Measurements from ENCODE around the gene PCDH9.
A peak's percentile ranks its signal among the peaks of the same experiment; 100 is the strongest.

The PCDH9 gene

DNA sequence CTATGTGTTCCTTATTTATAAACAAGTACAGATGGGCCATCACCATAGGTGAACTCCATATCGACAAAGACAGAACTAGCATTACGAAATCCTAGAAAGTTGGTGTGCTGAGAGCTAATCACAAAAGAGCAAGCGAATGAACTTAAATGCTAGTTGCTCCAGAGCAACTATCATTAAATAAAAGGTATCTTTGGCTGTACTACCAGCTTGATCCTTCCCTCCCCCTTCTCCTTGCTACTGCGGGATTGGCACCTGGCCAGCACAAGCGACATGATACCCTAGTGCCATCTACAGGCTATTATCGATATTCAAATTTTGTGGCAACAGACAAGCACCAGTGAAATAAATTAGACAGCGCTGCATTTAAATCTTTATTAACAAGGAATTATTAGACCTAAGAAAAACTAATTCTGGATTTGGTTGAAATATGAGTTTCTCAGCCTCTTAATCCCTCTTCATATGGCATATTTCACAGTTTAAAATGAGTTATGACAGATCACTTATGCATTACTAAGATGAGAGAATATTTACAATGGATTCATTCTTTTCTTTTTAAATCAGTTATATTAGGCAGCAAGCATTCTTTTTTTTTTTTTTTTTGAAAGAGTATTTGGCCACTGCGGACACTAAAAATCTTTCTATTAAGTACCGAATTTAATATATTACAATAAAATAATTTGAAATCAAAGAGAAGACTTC is 5.8 kb downstream of the PCDH9 start:
- DNase-seq (ENCODE audit: low read depth, low spot score), result peak; percentile 65

DNA sequence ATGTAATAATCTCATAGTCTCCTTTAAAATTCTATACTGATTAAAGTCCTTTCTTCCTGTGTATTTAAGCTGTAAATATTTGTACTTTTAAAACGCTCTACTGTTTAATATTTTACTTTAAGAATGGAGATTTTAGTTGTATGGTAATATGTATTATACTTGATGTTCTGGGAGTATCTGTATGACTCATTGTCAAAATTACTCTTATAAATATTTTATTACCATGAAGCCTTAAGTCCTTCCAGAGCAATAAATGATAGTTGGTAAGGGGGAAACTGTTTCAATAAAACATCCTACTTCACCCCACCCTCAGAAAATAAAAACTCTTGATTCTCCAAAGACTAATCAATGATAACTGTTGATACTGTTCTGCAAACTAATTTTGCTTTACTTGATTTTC is 6.4 kb downstream of the PCDH9 start:
- no peak for DNase-seq (ENCODE audit: low read depth, low spot score)

DNA sequence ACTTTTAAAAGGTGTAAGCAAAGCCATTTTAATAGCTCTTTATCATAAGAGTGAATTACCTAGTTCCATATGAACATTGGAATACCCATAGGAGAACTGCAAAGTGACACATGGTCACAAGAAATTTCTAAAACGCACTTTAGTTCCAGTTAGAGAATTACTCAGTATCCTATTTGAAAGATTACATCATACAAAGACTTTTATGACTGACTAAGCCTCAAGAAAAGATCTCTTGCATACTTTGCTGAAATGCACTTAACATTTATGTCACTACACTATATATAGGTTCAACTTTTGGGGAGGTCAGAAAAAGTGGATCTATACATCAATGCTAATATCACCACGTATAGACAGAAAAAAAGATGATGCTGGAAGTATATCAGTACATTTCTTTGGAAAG is 7.1 kb downstream of the PCDH9 start:
- no peak for DNase-seq (ENCODE audit: low read depth, low spot score)

DNA sequence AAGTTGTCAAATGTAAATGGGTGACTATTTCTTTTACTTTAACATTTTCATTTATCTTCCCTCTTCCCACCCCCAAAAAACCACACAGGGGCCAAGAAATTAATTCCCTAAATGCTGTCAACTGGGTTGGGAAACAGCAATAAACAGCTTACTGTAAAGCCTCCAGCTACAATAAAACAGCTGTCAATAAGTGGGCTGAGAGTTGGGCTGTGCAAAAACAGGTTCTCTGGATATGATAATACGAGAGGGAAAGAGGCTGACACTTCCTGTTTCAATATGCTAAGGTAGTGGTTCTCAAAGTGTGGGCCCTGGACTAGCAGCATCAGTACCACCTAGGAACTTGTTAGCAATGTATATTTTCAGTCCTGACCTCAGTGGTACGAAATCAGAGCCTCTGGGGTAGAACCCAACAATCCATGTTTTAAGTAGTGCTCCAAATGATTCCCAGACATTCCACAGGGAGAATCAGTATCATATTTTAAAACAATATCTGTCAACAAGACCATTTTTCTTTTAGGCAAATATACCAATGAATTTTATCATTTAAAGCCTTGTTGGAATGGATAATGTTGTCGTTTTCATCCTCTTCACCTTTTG is 8.4 kb downstream of the PCDH9 start:
- no peak for DNase-seq (ENCODE audit: low read depth, low spot score)

DNA sequence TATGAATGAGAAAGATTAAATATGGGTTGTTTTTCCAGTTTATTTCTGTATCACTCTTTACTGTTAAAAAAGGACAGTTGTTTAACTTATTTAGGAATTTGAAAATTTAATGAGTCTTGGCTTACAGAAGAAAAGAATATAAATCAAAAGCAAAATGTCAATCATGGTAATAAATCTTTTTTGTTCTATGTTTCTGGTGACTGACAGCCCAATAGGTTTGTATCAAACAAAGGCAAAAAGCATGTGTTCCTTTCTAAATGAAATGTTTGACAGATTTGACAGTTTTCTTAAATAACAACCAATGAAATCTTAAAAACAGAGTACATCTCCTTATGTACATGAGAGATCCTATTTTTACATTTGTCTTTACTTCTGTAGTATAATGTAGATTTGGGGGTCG is 11.0 kb downstream of the PCDH9 start:
- no peak for DNase-seq (ENCODE audit: low read depth, low spot score)

DNA sequence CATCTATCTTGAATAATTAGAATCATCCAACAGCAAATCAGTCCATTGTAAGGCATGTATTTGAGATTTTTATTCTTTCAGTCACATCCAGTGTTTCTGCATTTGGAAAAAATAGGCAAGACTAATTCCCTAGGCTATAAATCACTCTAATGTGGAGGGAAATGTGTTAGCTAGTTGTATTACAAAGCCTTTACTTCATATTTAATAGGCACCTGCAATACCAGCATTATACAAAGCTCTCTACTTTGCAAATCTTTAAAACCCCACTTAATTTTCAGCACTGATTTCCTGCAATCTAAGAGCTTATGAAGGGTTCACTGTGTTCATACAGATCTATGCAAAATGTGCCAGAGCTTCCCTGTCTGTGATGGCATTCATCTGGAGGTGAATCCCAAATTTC is 12.3 kb downstream of the PCDH9 start:
- no peak for DNase-seq (ENCODE audit: low read depth, low spot score)

DNA sequence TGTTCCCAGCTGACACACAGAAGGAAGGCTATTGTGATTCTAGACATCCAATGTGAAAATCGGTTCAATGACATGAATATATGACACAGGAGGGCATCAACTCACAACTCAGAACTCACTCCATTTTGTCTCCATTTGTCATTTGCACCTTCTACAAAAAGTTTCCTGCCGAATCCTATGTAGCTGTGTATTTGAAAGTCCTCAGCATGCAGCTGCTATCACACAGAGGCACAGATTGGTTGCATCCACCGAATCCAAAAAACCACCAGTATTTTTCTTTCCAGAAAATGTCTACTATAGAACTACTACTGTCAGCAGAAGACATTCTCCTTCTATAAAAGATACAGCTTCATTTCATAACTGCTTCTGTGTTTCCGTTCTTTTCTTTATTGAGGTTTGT is 13.3 kb downstream of the PCDH9 start:
- no peak for DNase-seq (ENCODE audit: low read depth, low spot score)

DNA sequence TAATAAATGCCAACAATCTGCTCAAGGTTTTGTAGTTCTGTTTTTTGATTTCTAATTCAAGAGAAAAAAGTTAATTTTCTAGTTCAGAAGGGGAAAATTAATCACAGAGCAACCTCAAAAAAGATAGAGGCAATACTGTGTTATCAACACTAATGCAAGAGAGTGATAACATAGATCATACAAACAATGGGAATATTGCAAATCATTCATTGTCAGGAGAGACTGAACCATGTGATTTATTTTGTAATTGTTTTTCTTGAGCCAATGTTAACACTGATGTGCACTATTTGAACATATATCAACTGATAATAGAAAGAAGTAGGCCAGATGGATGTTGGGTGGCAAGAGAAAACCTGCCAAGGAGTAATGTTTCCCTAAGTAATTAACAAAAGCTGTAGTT is 19.9 kb downstream of the PCDH9 start:
- DNase-seq (ENCODE audit: low read depth, low spot score), result no peak

DNA sequence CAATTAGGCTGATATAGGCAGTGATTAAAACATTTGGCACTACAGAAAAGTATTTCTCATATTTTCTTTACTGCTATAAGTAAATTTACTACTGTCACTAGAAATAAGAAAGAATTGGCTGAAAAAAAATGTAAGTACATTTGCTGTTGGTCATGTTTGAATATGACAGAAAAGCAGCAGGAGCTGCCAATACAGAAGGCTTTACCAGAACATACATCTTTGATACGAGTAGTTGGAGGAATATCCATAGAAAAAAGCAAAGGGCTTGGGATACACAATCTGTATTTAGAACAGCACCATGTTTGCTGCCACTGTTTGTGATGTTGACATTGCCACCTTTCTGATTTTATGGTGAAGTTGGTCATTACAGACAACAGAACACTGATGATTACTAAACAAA is 21.6 kb downstream of the PCDH9 start:
- DNase-seq (ENCODE audit: low read depth, low spot score), result no peak

DNA sequence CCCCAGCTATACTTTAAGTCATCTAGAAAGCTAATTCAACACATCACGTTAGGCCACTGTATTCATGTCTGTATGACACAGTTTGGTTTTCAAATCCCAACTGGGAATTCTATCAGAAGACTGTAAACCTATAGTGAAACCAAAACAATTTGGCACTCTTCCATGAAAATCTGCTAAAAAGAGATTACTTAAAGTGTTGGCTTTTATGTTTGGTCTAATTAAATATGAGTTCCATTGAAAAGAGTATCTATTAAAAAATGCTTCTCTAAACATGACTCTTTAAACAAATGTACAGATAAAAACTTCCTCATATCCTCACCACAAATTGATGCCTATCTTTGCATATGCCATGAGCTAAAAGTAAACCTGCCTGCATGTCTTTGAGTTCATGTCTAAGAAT is 25.4 kb downstream of the PCDH9 start:
- DNase-seq (ENCODE audit: low read depth, low spot score), result no peak

DNA sequence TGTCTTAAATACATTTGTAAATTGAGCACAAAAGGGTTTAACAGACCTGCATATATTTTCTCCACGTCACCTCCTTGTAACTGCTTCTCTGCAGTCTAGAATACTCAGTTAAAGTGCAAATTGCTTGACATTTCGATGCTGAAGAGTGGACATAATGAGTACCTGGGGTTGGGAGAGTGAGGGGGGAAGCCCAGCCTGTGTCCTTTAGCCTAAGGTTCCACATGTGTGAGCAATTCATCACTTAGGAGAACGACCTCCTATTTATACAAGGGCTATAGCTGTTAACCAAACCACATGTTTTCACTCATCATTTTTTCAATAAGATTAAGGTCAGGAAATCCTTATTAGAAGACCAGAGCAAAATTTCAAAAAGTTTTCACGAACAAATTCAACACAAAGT is 29.5 kb downstream of the PCDH9 start:
- no peak for DNase-seq (ENCODE audit: low read depth, low spot score)

DNA sequence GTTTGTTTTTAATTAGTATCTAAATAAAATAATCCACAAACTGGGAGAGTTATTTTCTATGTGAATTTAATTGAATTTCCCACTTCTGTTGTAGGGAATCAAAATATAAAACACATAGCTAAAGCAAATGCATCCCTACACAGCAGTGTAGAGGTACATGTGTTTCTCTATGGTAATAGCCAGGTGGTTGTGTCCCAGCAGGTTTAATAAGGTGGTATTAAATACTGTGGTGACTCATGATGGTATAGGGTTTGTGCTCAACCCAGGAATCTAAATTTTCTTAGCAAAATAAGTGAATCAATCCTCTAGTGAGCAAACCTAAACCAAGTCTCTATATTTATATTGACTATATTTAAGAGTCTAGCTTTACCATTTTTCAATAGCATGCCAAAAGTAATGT is 30.0 kb downstream of the PCDH9 start:
- DNase-seq (ENCODE audit: low read depth, low spot score), result no peak

DNA sequence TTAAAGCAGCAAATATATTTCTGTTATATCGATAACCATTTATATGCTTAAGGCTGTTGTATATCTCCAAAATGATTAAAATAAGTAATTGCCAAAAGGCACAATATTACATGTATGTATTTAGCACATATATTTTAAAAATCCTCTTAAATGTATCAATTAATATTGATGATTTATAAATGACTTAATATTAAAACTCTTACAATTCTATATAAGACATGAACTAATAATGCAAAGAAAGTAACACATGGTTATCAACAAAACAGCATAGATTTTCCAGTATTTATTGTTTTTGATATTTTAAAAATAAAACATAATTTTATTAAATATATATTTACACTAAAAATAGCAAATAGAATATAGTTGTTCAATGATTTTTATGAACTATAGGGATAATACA is 32.4 kb downstream of the PCDH9 start:
- no peak for DNase-seq (ENCODE audit: low read depth, low spot score)

DNA sequence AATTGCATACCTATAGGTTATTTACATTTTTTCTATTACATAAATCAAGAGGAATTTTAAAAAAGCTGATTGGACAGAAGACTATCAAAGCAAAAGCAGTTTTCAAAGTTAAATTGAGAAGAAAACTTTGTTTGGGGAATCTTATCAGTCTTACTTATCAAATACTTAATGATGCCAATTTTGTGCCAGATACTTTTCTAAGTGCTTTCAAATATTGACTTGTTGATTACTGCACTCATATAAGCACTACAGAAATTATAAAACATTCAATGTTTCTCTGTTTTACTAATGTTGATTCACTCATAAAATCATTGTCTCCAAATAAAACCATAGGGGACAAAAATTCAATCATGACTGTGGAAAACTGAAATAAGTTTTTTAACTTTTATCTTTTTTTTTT is 36.2 kb downstream of the PCDH9 start:
- no peak for DNase-seq (ENCODE audit: low read depth, low spot score)

DNA sequence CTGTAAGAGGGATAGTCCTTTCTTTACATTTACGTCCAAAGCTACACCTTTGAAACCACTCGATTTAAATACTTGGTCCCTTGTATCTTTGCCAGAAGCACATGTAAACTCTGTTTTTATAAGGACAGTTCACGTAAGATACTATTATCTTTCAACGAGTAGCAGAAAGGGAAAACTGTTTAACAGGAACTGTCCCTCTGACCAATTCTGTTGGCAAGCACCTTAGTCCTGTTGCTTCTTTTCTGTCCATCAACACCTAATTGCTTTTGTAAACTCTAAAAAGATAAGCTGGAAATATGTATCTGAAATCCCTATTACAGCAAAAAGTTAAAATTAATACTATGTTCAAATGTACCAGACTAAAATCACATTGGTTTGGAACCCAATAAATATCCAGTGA is 37.4 kb downstream of the PCDH9 start:
- no peak for DNase-seq (ENCODE audit: low read depth, low spot score)

DNA sequence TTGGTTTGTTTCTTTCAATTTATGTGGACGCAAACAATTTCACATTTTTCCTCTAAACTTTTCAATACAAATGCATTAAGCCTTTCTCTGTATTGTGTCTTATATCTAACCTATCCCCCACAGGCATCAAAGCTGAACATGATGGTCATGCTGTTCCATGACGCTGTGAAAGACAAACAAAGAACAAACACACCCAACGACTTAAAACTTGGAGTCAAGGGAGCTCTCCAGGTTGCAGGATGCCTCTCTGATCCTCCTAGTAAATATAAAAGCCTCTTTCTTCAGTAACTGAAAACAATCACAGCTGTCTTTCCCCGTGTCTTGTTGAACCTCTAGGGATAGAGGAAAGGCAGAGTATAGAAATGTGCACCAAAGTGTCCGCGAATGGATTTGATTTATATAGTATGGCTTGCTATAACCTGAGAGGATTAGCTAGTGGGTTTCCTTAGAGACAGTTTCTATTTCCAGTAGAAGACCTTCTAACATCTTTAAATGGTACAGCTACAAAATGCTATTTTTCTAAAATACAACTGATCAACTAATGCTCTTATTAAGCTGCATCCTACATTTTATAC is 43.1 kb downstream of the PCDH9 start:
- no peak for DNase-seq (ENCODE audit: low read depth, low spot score)

DNA sequence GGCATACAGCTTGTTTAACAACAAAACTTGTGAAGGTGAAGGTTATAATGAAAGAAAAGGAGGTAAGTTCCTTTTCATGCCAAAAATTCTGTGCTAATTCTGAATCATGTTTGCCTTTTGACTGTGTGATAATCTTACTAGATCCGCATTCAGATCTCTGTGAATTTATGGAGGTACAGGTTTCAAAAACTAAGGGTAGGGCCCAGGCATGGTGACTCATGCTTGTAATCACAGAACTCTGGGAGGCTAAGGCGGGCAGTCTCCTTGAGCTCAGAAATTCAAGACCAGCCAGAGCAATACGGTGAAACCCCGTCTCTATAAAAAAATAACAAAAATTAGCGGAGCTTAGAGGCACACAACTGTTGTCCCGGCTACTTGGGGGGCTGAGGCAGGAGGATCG is 45.9 kb downstream of the PCDH9 start:
- DNase-seq (ENCODE audit: low read depth, low spot score), result no peak

DNA sequence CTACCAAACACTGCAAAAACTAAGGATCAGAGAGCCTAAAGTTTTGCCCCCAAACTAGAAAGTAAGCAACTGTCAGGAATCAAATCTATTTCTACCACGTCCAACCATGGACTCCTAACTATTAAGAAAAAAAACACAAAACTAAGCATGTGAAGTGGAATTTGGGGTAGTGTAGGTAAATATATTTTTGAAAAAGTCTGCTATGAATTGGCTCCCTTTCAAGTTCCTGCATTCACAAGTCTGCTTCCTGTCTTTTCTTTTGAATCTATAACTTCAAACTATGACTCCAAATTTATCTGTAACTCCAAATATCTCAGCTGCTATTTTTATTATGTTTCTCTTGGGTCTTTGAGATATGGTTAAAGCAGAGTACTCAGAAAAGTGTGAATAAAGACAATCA is 47.0 kb downstream of the PCDH9 start:
- DNase-seq (ENCODE audit: low read depth, low spot score), result no peak

DNA sequence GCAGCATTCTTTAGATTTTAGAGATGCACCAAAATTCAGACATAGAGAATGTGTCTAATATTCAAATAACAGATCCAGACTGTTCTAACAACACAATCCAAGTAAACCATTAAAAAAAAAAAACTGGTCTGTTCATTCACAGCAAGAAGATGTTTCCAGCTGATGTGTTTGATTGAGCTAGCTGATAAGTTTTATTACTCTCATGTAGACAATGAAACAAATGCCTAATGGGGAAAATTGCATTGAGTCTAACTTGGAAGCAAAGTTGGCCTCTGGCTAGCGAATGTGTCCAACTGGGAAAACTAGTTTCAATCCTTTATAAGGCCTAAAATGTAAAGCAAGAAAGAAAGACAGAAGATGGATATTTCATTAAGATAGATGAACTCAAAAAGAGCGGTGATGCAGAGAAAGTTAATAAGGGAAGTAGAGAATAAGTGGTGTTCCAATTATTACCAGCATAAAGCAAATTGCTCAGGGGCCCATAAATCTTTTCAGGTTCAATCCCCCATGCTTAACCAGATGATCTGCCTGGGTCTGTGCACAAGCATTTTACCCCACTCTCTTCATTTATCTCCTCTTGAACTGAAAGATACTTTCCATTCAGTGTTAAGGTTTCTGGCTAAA is 54.2 kb downstream of the PCDH9 start:
- no peak for DNase-seq (ENCODE audit: low read depth, low spot score)

DNA sequence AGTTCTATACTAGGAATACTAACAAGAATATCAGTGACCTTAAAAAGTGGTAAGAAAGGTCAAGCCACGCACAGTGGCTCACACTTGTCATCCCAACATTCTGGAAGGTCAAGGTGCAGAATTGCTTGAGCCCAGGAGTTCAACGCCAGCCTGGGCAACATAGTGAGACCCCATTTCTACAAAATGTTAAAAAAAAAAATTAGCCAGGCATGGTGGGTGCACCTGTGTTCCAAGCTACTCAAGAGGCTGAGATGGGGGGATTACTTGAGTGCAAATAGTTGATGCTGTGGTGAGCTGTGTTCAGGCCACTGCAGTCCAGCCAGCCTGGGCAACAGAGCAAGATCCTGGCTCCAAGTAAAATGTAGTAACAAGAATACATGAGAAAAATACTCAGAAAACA is 61.8 kb downstream of the PCDH9 start:
- no peak for DNase-seq (ENCODE audit: low read depth, low spot score)

DNA sequence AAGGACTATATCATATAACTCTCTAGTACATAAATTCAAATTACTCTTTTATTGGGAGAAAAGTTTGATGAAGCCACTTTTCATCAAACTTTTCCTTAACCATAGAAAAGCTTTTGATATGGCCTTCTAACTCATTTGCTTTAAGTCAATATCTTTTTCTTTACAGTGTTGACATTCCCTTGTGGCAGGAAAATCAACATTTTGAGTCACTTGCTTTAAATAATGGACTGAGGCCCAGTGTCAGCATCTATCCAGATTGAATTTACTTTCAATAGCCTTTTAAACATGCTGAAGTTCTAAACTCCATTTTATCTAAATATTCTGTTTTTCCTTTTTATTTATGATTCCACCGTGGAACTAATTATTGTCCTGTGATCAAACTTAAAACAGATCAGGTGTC is 62.7 kb downstream of the PCDH9 start:
- DNase-seq (ENCODE audit: low read depth, low spot score), result no peak

DNA sequence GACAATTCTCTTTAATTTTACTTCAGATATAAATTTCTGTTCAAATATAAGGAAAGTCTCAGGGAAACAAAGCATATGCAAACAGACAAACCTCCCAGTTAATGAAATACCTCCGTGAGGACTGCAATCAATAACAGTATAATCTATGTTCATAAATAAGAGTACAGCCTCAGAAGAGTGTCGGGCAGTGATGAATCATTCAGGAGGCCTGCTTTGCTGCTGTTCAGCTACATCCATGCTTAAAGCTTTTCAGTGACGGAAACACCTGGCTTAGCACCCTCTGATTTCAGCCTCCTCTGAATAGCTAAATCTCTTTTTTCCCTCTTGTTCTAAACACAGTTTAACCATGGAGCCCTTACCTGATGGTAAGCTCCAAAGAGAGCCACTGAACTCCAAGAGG is 69.0 kb downstream of the PCDH9 start:
- no peak for DNase-seq (ENCODE audit: low read depth, low spot score)

DNA sequence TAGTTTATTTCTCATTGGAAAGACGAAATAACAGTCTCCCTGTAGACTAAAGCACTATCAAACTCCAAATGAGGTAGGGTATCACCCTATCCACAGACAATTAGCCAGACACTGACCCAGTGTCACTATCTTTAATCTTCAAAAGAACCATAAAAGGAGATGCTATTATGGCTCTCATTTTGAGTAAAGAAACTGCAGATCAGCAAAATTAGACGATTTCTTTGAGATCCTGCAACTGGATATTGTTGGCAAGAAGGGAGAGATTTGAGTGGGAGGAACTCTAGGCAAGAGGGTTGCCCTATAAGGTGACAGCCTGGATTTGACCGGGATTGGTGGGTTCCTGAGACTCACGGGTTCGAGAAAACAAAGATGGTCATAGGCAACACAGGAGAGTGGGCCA is 71.2 kb downstream of the PCDH9 start:
- DNase-seq (ENCODE audit: low read depth, low spot score), result no peak

Measured in brain pericyte (primary cell).